ENCODE data around the gene SLC6A1. TPM values are rescaled to one million over a fixed set of nuclear protein-coding genes. Genes with fewer than 3 reads are reported as not detected.

The SLC6A1 gene
- total and polyA plus RNA-seq, 2 of the 8 experiments (the other 6 are each of a cell fraction or from before 2014, with no cell fraction given): 0.30 to 0.63 TPM

- Histone ChIP-seq H3K79me1 (ENCODE audit: low read depth, low read length) (no peaks in the 10 kb centered on the region), H3K9ac (replicated peaks in 1 of 4; ENCODE audit: extremely low read depth in 1 of 4, low read depth in 3 of 4, low read length in 3 of 4) (no peak overlapping the region), H3K4me1 (replicated peaks in 1 of 4; ENCODE audit: control insufficient read depth in 3 of 4, insufficient read depth in 4 of 4, low read length in 3 of 4) (no peaks in the 10 kb centered on the region), H3K23ac (ENCODE audit: insufficient read length) (no peak overlapping the region), H2BK12ac (ENCODE audit: low read depth, low read length) (no peak overlapping the region), H3K4ac (replicated peaks; ENCODE audit: insufficient read length, low read depth, low read length) (no peak overlapping the region), H3K36me3 (ENCODE audit: control insufficient read depth in 2 of 4, insufficient read depth in 4 of 4, low read length in 3 of 4) (no peaks in the 10 kb centered on the region), H4K8ac (ENCODE audit: extremely low read depth, insufficient read depth, low read length) (no peak overlapping the region), H3K14ac (ENCODE audit: insufficient read length) (no peak overlapping the region), H2BK20ac (ENCODE audit: low read length) (no peak overlapping the region), H2BK15ac (ENCODE audit: low read length) (no peak overlapping the region), H3K4me3 (ENCODE audit: extremely low read depth in 1 of 4, insufficient read depth in 2 of 4, low read depth in 3 of 4, low read length in 4 of 4) (no peak overlapping the region), H4K91ac (replicated peaks; ENCODE audit: insufficient read length, low read length) (no peak overlapping the region), H2AFZ (ENCODE audit: low read length) (no peak overlapping the region), H3K23me2 (ENCODE audit: low read depth, low read length) (no peaks in the 10 kb centered on the region), H3K27ac (ENCODE audit: low read depth, low read length) (no peak overlapping the region), H2AK5ac (ENCODE audit: low read depth, low read length) (no peak overlapping the region), H4K5ac (ENCODE audit: insufficient read length, low read depth, low read length) (no peak overlapping the region), H3K27me3 (replicated peaks in 1 of 4; ENCODE audit: control insufficient read depth in 3 of 4, extremely low read depth in 1 of 4, insufficient read depth in 3 of 4, low read length in 3 of 4) (no peaks in the 10 kb centered on the region; a peak in 1 of 7 replicates), H3K4me2 (ENCODE audit: insufficient read depth in 1 of 2, low read depth in 2 of 2, low read length in 2 of 2) (no peak overlapping the region), H3K18ac (ENCODE audit: extremely low read depth, low read length) (no peak overlapping the region), H4K20me1 (replicated peaks in 1 of 2; ENCODE audit: control insufficient read depth in 1 of 2, insufficient read depth in 2 of 2, low read length in 2 of 2) (peaks cover 4 to 7% of the 10 kb centered on the region in 2 experiments), H3K9me3 (ENCODE audit: insufficient read depth in 2 of 2, low read depth in 1 of 2, low read length in 1 of 2) (no peaks in the 10 kb centered on the region), H2BK5ac (ENCODE audit: low read depth, low read length) (no peak overlapping the region), H2BK120ac (replicated peaks; ENCODE audit: low read depth, low read length) (no peak overlapping the region), H3K79me2 (ENCODE audit: control insufficient read depth in 1 of 2, insufficient read depth in 2 of 2, low read length in 2 of 2) (no peaks in the 10 kb centered on the region), H3K56ac (replicated peaks; ENCODE audit: insufficient read length, low read depth, low read length) (no peak overlapping the region)
- no peak for FAIRE-seq
- no peak for DNase-seq (ENCODE audit: low read depth in 1 of 2, low spot score in 2 of 2)
- TF ChIP-seq NRF1 (IDR thresholded peaks at IDR 0.05; ENCODE audit: low read depth, low read length): no peak
- no peak for TF ChIP-seq SUZ12 (IDR thresholded peaks at IDR 0.05; ENCODE audit: low read length)
- TF ChIP-seq TAF1 (IDR thresholded peaks at IDR 0.05; ENCODE audit: low read depth, low read length): no peak
- TF ChIP-seq JUND (IDR thresholded peaks at IDR 0.05; ENCODE audit: low read length): no peak
- TF ChIP-seq SP4 (IDR thresholded peaks at IDR 0.05; ENCODE audit: low read length): no peak
- TF ChIP-seq ATF2 (IDR thresholded peaks at IDR 0.05; ENCODE audit: low read length): no peak
- TF ChIP-seq POLR2A (IDR thresholded peaks at IDR 0.05; ENCODE audit: control extremely low read depth in 1 of 2, low read depth in 2 of 2, low read length in 2 of 2): no peak
- no peak for TF ChIP-seq SIRT6 (IDR thresholded peaks at IDR 0.05; ENCODE audit: low read length)
- WGBS, 2 experiments (ENCODE audit: extremely low coverage in 1 of 2, insufficient coverage in 1 of 2, insufficient read length in 1 of 2, insufficient replicate concordance in 2 of 2, low coverage in 1 of 2, low lambda C conversion rate in 2 of 2, missing lambda C conversion rate in 1 of 2): 74% methylated on average over 2 of the region's 2 CpGs; no CpG with 5 or more reads in 1 of the 2 experiments
- ChIA-PET POLR2A (ENCODE audit: partially characterized antibody) (no interaction called here), CTCF (ENCODE audit: partially characterized antibody) (interaction anchor here (1.2 to 9.0 kb wide), 4 partner anchors 18 to 106 kb away, joined by 3 to 62 read pairs (median 32); no protein-coding TSS in a partner anchor)
Measured at GRCh38 chr3:10961921-10962320, 30.6 kb upstream of the SLC6A1 start.

Measured in H1 (cell line).